GM21717 (cell line): ENCODE data around the gene FKBP15.
"Not testable (repeated sequence)": the region's sequence is repeated elsewhere in the genome, so short reads cannot be mapped to it uniquely, and the experiment has no call there.

ENCODE experiments used
- ATAC-seq: cut with Tn5 transposase; IDR thresholded peaks from one replicate; pipeline ENCODE4 v1.9.1; 2021; ENCODE audit warnings: mild to moderate bottlenecking, moderate library complexity; ENCODE audit not compliant: unreplicated experiment

Gene FKBP15

DNA sequence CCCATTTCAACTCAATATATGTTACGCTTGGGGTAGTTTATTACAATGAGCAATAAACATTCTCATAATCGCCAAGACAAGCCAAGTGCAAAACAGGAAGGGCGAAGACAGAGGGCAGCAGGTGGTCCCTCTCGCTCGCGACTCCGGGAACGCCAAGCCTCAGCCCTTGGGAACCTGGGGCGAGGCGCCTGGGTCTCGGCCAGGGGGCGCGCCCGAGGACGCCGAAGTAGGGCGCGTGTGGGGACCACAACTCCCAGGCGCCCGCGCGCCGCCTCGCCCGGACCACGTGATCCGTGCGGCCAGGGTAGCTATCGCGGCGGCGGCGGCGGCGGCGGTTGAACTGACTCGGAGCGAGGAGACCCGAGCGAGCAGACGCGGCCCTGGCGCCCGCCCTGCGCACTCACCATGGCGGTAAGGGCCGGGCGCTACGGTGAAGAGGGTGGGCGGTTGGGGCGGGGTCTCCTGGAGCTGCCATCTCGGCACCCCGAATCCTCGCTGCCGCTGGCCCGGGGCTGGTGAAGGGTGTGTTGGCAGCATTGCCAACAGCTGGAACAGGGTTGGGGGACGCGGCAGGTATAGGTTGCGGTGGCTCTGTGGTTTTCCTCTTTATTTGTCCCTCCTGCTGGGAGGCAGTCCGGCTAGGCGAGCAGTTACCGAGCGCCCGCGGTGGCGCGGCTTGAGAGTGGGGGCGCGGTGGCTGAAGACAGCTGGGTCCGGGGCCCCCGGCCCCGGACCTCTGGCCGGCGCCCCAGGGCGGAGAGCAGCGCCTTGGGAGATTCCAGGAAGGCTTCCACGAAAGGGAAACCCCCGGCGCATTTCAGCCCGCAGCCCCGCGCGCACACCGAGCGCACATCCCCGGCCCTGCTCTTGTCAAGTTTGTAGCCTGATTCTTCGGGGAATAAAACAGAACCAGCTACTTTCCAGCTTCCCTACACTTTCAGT, 70.1 kb downstream of the FKBP15 start, which contains the start of gene SLC31A2:
Gene SLC31A2, plus strand, starts transcription at position 338 of the 942 bp plus-strand sequence. Its CDS starts 68 bp downstream, at position 406.
- peak; percentile 91 for ATAC-seq

DNA sequence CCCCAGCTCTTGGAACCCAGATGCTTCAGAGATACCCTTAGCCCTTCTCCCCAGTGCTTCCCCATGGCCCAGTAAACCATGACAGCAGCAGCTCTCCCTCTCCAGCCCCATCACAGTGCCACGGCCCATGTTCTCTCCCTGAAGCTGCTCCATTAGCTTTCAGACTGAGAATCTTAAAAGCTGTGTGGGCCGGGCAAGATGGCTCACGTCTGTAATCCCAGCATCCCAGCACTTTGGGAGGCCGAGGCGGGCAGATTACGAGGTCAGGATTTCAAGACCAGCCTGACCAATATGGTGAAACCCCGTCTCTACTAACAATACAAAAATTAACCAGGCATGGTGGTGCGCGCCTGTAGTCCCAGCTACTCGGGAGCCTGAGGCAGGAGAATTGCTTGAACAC, 71.5 kb downstream of the FKBP15 start:
- not testable (repeated sequence) for ATAC-seq

DNA sequence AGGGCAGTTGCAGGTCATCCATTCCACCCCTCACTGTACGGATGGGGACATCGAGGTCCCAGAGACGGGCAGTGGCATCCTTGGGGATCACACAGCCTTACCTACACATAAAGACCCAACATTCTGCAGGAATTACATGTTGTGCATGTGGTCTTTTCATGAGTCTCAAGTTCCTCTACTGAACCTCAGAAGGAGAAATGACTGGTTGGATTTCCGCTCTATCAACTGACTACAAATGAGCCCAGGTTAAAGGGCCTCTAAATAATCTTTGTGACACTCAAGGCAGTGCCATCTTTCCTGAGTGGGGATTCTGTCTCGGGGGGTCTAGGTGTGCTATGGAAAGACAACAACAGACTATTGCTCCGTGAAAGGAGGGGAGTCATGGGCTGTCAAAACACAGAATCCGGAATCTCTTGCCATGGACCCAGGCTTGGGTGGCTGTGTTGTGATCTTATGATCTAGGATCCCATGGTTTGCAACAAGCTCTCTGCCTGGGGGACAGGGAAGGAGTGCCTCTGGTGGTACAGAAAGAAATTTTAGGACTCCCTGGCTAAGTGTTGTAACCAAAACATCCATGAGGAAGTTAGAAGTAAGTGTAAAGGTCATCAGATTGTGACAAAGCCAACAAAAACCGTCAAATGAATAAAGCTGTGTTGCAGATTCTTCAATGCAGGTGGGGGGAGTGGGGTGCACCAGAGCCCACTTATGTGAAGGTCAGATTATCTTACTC, 72.1 kb downstream of the FKBP15 start:
- no peak for ATAC-seq

DNA sequence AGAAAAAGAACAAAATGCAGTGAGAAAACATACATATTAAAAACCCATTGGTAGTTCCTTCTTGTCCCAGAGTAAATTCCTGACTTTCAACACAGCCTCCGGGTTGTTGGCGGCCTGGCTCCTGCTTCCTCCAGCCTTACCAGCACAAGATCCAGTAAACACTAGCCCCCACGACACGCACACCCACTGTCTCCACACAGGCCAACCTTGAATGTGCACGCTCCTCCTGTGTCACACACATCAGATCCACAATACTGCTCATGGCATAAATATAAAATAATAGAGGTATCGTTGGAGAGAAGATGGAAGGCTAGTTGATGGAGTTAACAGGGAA, 72.7 kb downstream of the FKBP15 start:
- ATAC-seq, result no peak

DNA sequence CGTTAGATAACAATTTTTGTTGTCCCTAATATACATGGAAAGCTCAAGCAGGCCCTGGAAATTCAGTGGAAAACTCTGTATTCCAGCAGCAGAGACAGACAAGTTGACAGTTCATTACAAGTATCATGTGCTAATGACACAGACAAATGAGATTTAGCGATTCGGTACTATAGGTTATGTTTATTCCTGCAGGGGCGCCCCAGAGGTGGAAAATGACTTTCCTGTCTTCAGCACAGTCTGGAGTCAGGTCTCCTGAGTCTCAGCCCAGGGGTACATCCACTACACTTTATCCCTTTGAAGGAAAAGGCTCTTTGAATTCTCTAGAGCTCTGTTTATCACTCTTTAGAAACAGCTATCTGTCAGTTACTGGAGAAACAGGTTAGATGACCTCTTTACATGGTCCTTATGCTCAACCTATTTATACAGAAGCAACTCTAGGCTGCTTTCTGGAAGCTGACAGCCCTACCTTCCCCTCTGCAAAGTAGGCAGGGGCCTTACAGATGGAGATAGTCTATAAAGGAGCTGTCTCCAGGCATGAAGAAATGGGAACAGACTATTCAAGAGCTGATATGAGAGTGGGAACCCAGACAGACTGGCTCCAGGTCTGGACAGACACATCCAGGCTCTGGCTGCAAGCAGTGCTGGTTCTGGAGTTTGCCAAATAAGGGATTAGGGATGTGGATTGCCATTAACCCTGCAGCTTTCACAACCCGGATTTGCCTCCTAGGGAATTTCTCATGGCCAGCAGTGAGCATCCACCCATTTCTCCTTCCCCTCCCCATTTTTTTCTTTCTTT, 77.4 kb downstream of the FKBP15 start:
- ATAC-seq, result no peak

DNA sequence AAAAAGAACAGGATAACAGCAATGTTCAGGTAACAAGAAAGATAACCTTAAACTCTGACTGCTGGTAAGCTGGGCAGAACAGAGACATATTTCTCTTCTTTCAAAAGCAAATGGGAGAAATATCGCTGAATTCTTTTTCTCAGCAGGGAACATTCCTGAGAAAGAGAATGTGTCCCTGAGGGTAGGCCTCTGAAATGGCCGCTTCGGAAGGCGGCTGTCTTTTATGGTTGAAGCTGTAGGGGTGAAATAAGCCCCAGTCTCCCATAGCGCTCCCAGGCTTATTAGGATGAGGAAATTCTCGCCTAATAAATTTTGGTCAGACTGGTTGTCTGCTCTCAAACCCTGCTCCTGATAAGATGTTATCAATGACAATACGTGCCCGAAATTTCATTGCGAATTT, 80.2 kb downstream of the FKBP15 start:
- ATAC-seq, result not testable (repeated sequence)

DNA sequence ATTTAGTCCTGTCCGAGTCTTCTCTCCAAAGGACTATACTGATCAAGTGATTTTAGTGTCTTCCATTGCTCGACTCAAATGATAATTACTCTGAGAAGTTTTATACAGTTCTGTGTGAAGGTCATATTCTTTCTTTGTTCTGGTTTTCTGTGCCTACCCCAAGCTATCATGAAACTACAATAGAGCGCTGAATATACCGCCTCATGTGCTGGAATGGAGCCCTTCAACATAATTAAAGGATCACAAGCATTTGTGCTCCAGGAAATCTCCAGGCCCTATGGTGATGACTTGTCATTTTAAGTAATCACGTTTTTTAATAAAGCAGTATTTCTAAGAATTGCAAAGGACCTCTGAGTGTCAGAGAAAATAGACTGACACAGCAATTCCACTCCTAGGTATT, 81.1 kb downstream of the FKBP15 start:
- ATAC-seq, result no peak

DNA sequence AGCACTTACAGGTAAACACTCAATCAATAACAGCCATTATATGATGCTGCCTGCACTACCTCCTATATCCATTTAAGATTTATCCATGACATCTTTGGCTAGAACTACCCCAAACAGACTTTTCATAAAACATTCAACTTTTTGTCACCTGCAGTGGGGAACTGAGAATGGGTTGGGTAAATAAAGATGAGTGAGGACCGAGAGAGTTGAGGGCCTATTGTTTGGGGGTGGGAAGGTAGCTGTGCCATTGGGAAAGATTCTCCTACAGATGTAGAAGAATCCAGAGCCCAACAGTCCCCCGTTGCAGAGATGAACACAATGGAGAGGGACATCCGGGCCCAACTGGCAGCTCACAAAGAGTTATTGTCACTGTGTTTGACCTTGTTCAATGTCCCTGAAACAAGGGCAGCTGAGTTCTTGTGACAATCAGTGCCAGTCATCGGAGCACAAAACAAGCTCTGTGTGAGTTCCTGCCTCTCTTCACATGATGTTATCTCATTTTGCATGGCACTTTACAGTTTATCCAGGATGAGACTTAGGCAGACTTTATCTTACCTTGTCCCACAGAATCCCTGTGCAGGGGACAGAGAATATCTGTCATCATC, 81.8 kb downstream of the FKBP15 start:
- ATAC-seq, result no peak

DNA sequence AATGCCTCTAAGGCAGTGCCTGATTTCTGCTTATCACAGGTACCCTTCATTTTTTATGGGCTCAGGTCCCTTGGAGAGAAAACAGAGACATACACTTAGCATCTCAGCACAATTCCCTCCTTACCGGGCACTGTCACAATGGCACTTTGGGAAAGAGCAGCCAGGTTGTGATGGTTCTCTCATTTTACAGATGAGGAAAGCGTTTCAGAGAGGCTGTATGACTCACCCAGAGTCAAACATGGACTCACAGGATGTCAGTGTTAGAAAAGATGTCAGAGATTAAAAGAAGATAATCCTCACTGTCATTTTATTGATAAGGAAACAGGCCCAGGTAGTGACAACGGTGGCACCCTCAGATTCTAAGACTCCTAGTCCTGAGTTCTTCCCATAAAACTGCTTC, 82.3 kb downstream of the FKBP15 start:
- no peak for ATAC-seq

DNA sequence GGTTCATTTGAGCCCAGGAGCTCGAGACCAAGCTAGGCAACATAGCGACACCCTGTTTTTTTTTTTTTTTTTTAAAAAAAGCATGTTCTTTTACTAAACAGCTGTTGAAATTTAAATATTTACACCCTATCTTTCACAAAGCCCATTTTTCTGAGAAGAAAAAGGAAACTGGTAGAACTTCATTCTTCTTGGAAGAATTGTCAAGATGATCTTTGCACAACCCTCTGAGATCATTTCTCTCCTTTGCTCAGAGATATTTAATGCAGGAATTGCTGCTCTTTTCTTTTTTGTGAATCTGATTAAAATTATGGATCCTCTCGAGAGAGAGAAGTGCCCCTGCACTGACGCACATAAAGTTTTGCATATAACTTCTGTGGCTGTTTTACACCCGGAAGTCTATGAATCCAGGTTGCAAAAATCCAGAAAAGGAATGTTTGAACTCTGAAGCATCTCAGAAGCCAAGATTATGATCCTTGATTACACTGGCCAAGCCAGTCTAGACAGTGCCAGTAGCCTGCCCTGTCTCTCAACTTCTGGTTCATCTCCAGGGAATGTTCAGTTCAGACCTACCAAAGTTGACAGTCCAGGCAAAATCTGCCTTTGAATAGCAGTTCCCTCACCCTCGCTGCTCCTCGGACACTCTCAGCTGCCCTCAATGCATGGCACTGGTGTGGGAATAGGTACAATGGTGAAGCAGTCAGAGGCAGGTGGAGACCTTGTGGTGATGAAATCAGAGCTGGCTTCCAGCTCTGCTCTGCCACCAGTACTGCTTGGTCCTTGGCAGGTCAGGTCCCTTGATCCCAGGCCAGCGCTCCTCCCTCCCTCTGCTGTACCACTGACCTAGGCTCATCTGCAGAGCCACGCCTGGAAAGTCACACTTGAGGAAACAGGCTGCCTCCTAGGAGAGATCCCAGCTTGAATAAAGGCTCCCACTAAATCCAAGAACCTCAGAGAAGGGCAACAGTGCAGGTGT, 83.6 kb downstream of the FKBP15 start:
- no peak for ATAC-seq

DNA sequence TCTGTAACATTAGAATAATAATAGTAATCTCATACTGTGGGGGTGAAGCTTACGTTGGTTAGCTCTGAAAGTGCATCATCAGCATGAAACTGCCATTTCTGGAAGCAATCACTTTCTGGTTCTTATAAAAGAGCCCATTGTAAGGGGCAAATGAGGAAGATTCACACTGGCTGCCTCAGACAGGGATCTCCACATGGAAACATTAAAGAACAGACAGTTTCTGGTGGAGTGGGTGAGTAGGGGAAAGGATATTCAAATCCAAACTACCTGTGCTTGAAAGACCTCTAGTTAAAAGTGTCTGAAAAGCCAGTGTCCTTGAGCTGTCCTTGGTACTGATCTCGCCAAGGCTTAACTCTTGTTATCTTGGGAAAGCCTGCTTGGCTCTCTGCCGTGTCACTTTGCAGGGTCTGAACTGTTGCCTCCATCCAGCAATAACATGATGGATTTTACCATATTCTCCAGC, 89.4 kb downstream of the FKBP15 start:
- no peak for ATAC-seq

DNA sequence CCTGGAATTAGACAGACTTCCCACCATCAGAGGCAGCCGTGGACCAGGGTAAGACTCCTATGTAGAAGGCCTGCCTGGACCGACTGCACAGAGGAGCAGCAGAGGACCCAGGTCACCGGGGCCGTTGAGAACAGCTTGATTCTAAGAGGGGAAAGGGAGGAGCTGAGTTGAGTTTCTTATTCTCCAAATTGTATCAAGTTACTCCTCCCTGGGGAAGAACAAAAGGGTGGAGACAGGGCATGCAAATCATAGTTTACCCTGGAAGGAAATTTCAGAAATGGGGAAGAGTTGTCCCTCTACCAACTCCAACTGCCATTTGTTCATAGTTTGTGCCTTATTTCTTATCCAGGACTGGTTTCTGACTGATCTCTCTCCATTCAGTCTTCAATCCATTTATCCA, 91.2 kb downstream of the FKBP15 start:
- no peak for ATAC-seq

DNA sequence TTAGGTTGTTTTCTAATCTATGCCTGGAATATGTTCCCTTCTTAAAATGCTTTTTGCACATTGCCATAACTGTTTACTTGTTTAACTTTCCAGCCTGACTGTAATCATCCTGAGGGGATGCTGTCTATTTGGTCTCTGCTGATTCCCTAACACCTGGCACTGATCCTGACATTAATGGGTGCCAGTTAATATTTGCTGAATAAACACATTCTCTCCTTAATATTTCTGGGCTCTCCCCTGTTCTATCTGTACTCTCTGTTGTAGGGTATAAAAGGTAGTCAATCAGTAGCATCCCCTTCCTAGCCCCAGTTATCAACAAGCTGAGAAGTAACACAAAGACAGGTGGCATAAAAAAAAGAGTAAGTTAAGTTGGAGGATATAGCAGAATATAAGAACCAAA, 91.6 kb downstream of the FKBP15 start:
- ATAC-seq, result no peak

DNA sequence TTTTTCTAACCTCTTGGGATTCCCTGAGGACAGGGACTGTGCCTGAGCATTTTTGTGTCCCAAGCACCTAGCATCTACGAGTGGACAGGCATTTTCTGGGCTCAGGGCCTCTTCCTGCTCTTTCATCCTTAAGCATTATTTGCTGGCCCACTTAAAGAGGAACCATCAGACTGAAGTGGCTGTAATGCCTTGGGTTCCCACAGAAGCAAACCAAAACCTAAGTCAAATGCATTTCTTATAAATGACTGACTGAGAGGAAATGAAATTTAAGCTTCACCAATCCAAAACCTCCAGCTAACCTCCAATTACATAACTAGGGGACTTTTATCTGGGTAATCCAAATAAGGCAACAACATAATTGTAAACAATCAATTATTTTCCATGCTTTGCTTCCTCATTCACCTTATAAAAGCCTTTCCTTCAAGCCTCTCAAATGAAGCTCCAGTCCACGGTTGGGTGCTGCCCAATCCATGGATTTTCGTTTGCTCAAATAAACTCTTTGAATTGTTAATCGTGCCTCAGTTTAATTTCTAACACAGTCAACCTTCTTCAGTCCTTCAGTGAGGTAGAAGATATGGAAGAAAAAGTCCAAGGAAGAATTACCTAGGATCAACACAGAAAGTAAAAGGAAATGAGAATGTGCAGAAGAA, 95.6 kb downstream of the FKBP15 start:
- ATAC-seq, result no peak

DNA sequence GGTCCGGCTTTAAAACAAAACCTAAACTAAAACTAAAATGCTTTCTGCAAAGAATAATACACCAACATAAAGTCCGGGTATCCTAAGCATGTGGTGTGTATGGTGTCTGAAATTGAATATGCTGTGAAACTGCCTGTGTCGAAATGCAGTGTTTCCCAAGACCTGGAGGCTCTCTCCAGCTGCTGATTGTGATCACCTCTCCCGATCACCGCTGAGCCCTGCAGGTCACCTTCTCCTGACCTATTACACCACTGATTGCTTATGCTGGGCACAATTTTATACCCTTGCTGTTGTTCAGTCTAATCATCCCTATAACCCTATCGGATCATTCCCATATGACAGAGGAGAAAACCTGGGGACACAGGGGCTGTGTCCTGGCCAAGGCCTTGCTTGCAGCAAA, 102.2 kb downstream of the FKBP15 start:
- not testable (repeated sequence) for ATAC-seq
